Stimulated activated CD8-positive, alpha-beta memory T cell treated with anti-CD3 and anti-CD28 coated beads, Interleukin-2, amount 100 ng/mL, for 1 hour (primary cell): Measurements from ENCODE around the gene KCNQ1.

Source experiments
- DNase-seq, 2 donors: peaks; one replicate each; pipeline ENCODE4 v3.0.0-alpha.2; 2020; ENCODE audit warnings: low read depth in 2 of 2

Gene KCNQ1

GRCh38 chr11:2862395-2863275 lies 417.8 kb downstream of the KCNQ1 start:
- DNase-seq = no peak

GRCh38 chr11:2863276-2863618 lies 418.4 kb downstream of the KCNQ1 start:
- no peak for DNase-seq

- DNase-seq = no peak
Measured at GRCh38 chr11:2864901-2865300, 420.1 kb downstream of the KCNQ1 start.

- DNase-seq = no peak
Measured at GRCh38 chr11:2865922-2866577, 421.2 kb downstream of the KCNQ1 start.

- no peak for DNase-seq
Measured at GRCh38 chr11:2867142-2867541, 422.3 kb downstream of the KCNQ1 start.

- no peak for DNase-seq
Measured at GRCh38 chr11:2867722-2868505, 423.1 kb downstream of the KCNQ1 start.

- DNase-seq = no peak
Measured at GRCh38 chr11:2868506-2869133, 423.8 kb downstream of the KCNQ1 start.

GRCh38 chr11:2869134-2869526 lies 424.3 kb downstream of the KCNQ1 start:
- no peak for DNase-seq

- DNase-seq = no peak
Measured at GRCh38 chr11:2869561-2870427, 425.0 kb downstream of the KCNQ1 start.

GRCh38 chr11:2870460-2870859 lies 425.7 kb downstream of the KCNQ1 start:
- no peak for DNase-seq

GRCh38 chr11:2870969-2871680 lies 426.3 kb downstream of the KCNQ1 start:
- no peak for DNase-seq

GRCh38 chr11:2874963-2875362 lies 430.2 kb downstream of the KCNQ1 start:
- DNase-seq = no peak

- DNase-seq = no peak
Measured at GRCh38 chr11:2877474-2877873, 432.7 kb downstream of the KCNQ1 start.

GRCh38 chr11:2878782-2879181 lies 434.0 kb downstream of the KCNQ1 start:
- no peak for DNase-seq

- no peak for DNase-seq
Measured at GRCh38 chr11:2880646-2881045, 435.8 kb downstream of the KCNQ1 start.

GRCh38 chr11:2881076-2881980 lies 436.5 kb downstream of the KCNQ1 start:
- no peak for DNase-seq

- DNase-seq = no peak
Measured at GRCh38 chr11:2881981-2882375, 437.2 kb downstream of the KCNQ1 start.

GRCh38 chr11:2882396-2883110 lies 437.7 kb downstream of the KCNQ1 start:
- DNase-seq = no peak

GRCh38 chr11:2883640-2883978 lies 438.8 kb downstream of the KCNQ1 start:
- no peak for DNase-seq
